ENCODE results near the gene SMCO4.

DNA sequence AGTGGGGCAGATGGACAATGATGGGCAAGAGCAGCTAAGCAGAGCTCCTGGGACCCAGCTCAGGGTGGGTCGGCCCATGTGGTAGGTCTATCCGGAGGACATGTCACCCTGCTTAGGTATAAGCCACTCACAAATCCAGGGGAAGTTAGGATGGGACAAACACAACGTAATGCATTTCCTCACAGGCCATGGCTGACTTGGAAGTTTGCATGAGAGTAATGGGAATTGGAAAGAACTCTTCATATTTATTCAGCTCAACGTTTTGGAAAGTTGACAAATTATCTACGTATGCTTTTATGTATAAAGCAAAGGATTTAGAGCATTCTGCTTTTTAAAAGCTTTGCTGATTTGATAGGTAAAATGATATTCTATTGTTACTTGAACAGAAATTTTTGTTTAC lies 74.9 kb downstream of the SMCO4 start:
- TF ChIP-seq CTCF (IDR thresholded peaks at IDR 0.05; ENCODE audit: insufficient read depth, low read length, poor library complexity, severe bottlenecking) (no peak), EZH2phosphoT487 (conservative IDR thresholded peaks at IDR 0.05; ENCODE audit: low read length) (no peak)

All from SU-DHL-6 (cell line).